22Rv1 (cell line): ENCODE results near the gene RASSF10.

Experiments used
- H3K27ac ChIP-seq: fragments of 450-650 bp; 2 replicates; pipeline ENCODE4 v1.5.1; 2017
- ZFX ChIP-seq: fragments of 450-650 bp; IDR thresholded peaks from 2 replicates; pipeline ENCODE4 v1.6.1; 2017; ENCODE audit warnings: antibody characterized with exemption, borderline replicate concordance
- TF ChIP-seq, protein P1 (sequence below): fragments of 450-650 bp; IDR thresholded peaks from 2 replicates; pipeline ENCODE4 v1.5.1; 2017; ENCODE audit warnings: mild to moderate bottlenecking

RASSF10 gene

DNA sequence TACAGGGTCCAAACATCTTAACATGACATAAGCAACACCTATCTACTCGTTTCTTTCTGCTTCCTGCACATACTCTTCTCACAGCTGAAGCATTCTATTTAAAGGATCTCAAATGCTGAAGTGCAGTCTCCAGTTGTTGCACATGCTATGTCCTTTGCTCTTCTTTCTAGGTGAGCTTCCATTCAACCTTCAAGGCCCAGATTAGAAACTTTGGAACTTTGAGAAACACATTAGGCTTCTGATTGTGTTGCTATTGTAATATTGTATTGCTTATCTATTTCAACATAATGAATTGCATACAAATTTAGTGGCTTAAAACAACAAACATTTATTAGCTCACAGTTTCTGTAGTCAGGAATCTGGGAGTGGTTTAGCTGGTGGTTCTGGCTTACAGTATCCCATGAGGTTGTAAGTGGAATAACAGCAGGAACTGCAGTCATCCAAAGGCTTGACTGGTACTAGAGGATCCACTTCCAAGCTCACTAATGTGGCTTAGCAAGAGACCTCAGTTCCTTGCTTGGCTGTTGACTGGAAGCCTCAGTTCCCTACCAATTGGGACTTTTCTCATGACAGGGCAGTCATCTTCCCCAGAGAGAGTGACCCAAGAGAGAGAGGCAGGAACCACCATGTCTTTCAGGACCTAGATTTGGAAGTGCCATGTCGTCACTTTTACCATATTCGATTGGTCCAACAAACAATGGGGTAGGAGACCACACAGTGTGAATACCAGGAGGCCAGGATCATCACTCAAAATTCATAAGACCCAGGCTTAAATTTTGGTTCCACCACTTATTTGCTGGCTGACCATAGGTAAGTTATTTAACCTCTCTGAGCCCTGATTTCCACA is 27.2 kb upstream of the RASSF10 start:
- H3K27ac ChIP-seq: no peak overlapping the region
- TF ChIP-seq, protein P1, sequence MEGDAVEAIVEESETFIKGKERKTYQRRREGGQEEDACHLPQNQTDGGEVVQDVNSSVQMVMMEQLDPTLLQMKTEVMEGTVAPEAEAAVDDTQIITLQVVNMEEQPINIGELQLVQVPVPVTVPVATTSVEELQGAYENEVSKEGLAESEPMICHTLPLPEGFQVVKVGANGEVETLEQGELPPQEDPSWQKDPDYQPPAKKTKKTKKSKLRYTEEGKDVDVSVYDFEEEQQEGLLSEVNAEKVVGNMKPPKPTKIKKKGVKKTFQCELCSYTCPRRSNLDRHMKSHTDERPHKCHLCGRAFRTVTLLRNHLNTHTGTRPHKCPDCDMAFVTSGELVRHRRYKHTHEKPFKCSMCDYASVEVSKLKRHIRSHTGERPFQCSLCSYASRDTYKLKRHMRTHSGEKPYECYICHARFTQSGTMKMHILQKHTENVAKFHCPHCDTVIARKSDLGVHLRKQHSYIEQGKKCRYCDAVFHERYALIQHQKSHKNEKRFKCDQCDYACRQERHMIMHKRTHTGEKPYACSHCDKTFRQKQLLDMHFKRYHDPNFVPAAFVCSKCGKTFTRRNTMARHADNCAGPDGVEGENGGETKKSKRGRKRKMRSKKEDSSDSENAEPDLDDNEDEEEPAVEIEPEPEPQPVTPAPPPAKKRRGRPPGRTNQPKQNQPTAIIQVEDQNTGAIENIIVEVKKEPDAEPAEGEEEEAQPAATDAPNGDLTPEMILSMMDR: no peak
- no peak for TF ChIP-seq ZFX

DNA sequence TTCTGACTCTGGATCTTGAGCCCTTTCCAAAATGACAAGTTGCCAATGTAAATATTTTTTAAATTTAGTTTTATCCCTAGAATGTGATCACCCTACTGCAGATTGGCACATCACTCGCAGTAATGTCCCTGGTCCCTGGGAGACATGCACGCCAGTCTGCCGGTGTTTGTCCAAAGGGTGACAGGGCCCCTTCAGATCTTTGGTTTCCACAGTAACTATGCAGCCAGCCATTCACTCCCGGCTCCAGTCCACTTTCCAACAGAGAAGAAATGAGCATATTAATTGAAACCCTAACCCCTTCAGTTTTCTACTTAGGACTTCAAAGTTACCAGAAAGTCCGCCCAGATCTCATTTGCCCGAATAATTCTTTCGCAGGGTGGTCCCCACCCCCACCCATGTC is 25.8 kb upstream of the RASSF10 start:
- no peak for TF ChIP-seq ZFX
- TF ChIP-seq, protein P1: no peak

DNA sequence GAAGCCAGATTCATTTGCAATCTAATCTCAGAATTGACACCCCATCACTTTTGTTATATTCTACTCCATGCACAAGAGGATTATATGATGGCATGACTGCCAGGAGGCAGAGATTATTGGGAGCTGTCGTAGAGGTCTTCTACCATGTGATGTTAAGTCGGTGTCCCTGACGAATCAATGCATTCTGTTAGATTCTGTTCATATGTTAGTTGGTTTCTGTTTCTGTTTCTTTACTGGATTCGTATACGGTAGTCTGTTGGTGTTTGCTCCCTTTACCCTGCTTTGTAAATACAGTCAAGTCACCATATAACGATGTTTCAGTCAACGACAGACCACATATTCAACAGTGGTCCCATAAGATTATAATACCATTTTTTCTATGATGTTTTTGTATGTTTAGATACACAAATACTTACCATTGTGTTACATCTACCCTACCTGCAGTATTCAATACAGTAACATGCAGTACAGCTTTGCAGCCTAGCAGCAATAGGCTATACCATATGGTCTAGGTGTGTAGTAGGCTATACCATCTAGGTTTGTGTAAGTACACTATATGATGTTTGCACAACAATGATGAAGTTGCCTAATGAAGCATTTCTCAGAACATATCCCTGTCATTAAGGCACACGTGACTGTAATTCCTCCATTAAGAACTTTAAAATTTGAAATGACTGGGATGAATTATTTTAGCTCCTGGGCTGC is 22.8 kb upstream of the RASSF10 start:
- TF ChIP-seq, protein P1: no peak
- no peak for TF ChIP-seq ZFX
- no peak overlapping the region for H3K27ac ChIP-seq

More for the DNA sequence above, 25.8 kb upstream of the RASSF10 start:
- no peak overlapping the region for H3K27ac ChIP-seq

DNA sequence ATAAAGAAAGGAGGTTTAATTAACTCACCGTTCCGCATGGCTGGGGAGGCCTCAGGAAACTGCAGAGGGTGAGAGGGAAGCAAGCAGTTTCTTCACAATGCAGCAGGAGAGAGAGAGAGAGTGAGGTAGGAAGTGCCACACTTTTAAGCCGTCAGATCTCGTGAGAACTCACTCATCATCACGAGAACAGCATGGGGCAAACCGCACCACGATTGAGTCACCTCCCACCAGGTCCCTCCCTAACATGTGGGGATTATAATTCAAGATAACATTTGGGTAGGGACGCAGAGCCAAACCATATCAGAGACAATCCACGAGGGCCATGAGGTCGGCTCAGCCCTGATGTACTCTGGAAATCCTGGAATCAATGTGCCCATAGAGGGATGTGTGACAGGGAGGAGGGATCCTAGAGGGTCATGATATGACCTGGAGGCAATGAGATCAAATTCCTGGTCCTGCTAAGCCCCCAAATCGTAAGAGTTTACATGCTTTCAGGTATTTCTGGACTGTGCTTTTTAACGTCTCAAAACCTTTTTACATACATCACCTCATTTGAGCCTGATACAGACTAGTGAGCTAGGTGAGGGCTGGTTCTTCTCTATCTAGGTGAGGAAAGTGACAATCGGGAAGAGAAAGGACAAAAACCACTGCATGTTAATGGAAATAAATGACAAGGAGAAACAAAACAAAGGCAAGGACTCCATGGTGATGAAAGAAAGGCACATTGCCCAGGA is 19.5 kb upstream of the RASSF10 start:
- TF ChIP-seq, protein P1: no peak
- TF ChIP-seq ZFX: no peak
- no peak overlapping the region for H3K27ac ChIP-seq

DNA sequence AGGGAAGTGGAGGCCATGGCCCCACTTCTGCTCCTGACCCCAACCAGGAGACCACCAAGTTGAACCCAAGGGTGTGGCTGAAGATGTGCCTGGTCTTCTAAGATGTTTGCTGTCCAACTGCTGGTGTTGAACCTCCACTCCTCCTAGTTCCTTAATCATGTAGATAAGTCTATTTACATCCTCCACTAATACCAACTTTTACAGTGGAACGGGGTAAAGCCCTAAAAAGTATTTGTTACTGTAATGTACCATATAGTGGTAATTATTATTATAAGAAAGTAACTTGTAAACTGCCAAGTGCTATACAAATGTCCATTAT is 19.0 kb upstream of the RASSF10 start:
- no peak overlapping the region for H3K27ac ChIP-seq
- TF ChIP-seq, protein P1: no peak
- no peak for TF ChIP-seq ZFX

DNA sequence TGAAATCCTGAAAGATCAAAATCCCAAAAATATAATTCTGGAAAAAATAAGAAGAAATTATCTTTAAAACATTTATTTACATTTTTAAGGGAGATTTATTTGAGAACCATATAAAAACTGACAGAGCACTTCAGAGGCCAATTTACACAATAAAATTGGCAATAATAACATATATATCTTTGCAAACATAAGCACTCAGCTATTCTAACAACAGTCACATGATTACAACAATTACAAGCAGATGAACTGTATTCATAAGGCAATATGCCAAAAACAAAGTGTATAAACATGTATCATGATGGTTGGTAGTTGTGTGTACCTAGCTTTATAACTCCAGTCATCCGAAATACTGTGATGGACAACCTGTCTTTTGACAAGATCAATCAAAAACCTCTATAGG is 17.7 kb upstream of the RASSF10 start:
- H3K27ac ChIP-seq: no peak overlapping the region
- no peak for TF ChIP-seq ZFX
- TF ChIP-seq, protein P1: no peak

DNA sequence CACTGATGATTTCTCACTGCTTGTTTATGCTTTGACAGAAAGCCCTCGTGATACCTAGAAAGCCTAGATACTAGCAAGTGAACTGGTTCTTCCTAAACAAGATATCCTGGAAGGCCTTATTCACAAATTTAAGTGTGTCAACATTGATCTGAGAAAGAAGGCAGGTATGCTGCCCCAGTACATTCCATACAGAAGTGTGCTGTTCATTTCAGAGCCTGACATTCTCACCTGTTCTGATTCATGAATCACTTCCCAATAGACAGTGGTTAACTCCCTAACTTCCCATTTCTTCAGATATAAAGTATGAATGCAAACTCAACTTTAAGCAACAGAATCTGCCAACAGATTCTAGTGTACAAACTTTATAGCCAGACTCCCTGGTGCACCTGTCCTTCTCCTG is 15.5 kb upstream of the RASSF10 start:
- TF ChIP-seq, protein P1: no peak
- TF ChIP-seq ZFX: no peak
- no peak overlapping the region for H3K27ac ChIP-seq
